ENCODE measurements around the gene NFATC3.

The NFATC3 gene

GRCh38 chr16:68079376-68079625, 5.9 kb upstream of the NFATC3 start:
- TF ChIP-seq PAX5 (IDR thresholded peaks at IDR 0.05; ENCODE audit: insufficient read depth, low read length, severe bottlenecking) (no peak), TAF1 (IDR thresholded peaks at IDR 0.05; ENCODE audit: low read depth, low read length) (no peak), SPI1 (IDR thresholded peaks at IDR 0.05; ENCODE audit: low read depth, low read length) (no peak), POU2F2 (IDR thresholded peaks at IDR 0.05; ENCODE audit: low read depth, low read length) (no peak), POLR2A (IDR thresholded peaks at IDR 0.05; ENCODE audit: low read depth, low read length) (no peak), POLR2AphosphoS5 (IDR thresholded peaks at IDR 0.05; ENCODE audit: low read depth, low read length) (no peak)
- no peak for DNase-seq (ENCODE audit: insufficient read length, low spot score)
- FAIRE-seq, result no peak

- no peak for TF ChIP-seq POU2F2 (IDR thresholded peaks at IDR 0.05; ENCODE audit: low read depth, low read length)
- TF ChIP-seq PAX5 (IDR thresholded peaks at IDR 0.05; ENCODE audit: insufficient read depth, low read length, severe bottlenecking), result no peak
- no peak for TF ChIP-seq TAF1 (IDR thresholded peaks at IDR 0.05; ENCODE audit: low read depth, low read length)
- TF ChIP-seq POLR2A (IDR thresholded peaks at IDR 0.05; ENCODE audit: low read depth, low read length), result 0 out of 2 replicates have a peak, but pooled peaks have one; percentile 22
- peak; percentile 46 for TF ChIP-seq SPI1 (IDR thresholded peaks at IDR 0.05; ENCODE audit: low read depth, low read length)
- TF ChIP-seq POLR2AphosphoS5 (IDR thresholded peaks at IDR 0.05; ENCODE audit: low read depth, low read length), result no peak
- FAIRE-seq, result peak; percentile 72
- DNase-seq (ENCODE audit: insufficient read length, low spot score), result no peak
Observed at GRCh38 chr16:68079626-68080344, 5.4 kb upstream of the NFATC3 start.

- TF ChIP-seq POU2F2 (IDR thresholded peaks at IDR 0.05; ENCODE audit: low read depth, low read length), result no peak
- no peak for TF ChIP-seq POLR2A (IDR thresholded peaks at IDR 0.05; ENCODE audit: low read depth, low read length)
- TF ChIP-seq PAX5 (IDR thresholded peaks at IDR 0.05; ENCODE audit: insufficient read depth, low read length, severe bottlenecking), result no peak
- TF ChIP-seq POLR2AphosphoS5 (IDR thresholded peaks at IDR 0.05; ENCODE audit: low read depth, low read length), result no peak
- TF ChIP-seq SPI1 (IDR thresholded peaks at IDR 0.05; ENCODE audit: low read depth, low read length), result no peak
- DNase-seq (ENCODE audit: insufficient read length, low spot score) (no peak), FAIRE-seq (no peak)
Observed at GRCh38 chr16:68081861-68082628, 3.1 kb upstream of the NFATC3 start.

GRCh38 chr16:68082629-68083238, 2.4 kb upstream of the NFATC3 start:
- TF ChIP-seq PAX5 (IDR thresholded peaks at IDR 0.05; ENCODE audit: insufficient read depth, low read length, severe bottlenecking) (no peak), SPI1 (IDR thresholded peaks at IDR 0.05; ENCODE audit: low read depth, low read length) (no peak), POLR2A (IDR thresholded peaks at IDR 0.05; ENCODE audit: low read depth, low read length) (no peak), TAF1 (IDR thresholded peaks at IDR 0.05; ENCODE audit: low read depth, low read length) (no peak), POLR2AphosphoS5 (IDR thresholded peaks at IDR 0.05; ENCODE audit: low read depth, low read length) (no peak)
- DNase-seq (ENCODE audit: insufficient read length, low spot score) (no peak), FAIRE-seq (no peak)

GRCh38 chr16:68083239-68083781, 1.9 kb upstream of the NFATC3 start:
- no peak for DNase-seq (ENCODE audit: insufficient read length, low spot score)
- TF ChIP-seq PAX5 (IDR thresholded peaks at IDR 0.05; ENCODE audit: insufficient read depth, low read length, severe bottlenecking), result no peak
- TF ChIP-seq POU2F2 (IDR thresholded peaks at IDR 0.05; ENCODE audit: low read depth, low read length), result no peak
- no peak for TF ChIP-seq SPI1 (IDR thresholded peaks at IDR 0.05; ENCODE audit: low read depth, low read length)
- no peak for TF ChIP-seq TAF1 (IDR thresholded peaks at IDR 0.05; ENCODE audit: low read depth, low read length)
- no peak for TF ChIP-seq POLR2A (IDR thresholded peaks at IDR 0.05; ENCODE audit: low read depth, low read length)
- no peak for TF ChIP-seq POLR2AphosphoS5 (IDR thresholded peaks at IDR 0.05; ENCODE audit: low read depth, low read length)
- FAIRE-seq, result no peak

- no peak for FAIRE-seq
- no peak for DNase-seq (ENCODE audit: insufficient read length, low spot score)
- no peak for TF ChIP-seq POLR2AphosphoS5 (IDR thresholded peaks at IDR 0.05; ENCODE audit: low read depth, low read length)
- TF ChIP-seq SPI1 (IDR thresholded peaks at IDR 0.05; ENCODE audit: low read depth, low read length), result peak; percentile 74
Observed at GRCh38 chr16:68083861-68084503, 1.2 kb upstream of the NFATC3 start.

GRCh38 chr16:68084504-68085258, 489 bp upstream of the NFATC3 start:
- peak; percentile 79 for TF ChIP-seq POLR2A (IDR thresholded peaks at IDR 0.05; ENCODE audit: low read depth, low read length)
- TF ChIP-seq TAF1 (IDR thresholded peaks at IDR 0.05; ENCODE audit: low read depth, low read length), result peak; percentile 64; the same call in 1 of the 2 replicates
- peak; percentile 86 for TF ChIP-seq POLR2AphosphoS5 (IDR thresholded peaks at IDR 0.05; ENCODE audit: low read depth, low read length)
- TF ChIP-seq POU2F2 (IDR thresholded peaks at IDR 0.05; ENCODE audit: low read depth, low read length), result peak; percentile 35; the same call in 1 of the 2 replicates
- no peak for TF ChIP-seq SPI1 (IDR thresholded peaks at IDR 0.05; ENCODE audit: low read depth, low read length)
- no peak for TF ChIP-seq PAX5 (IDR thresholded peaks at IDR 0.05; ENCODE audit: insufficient read depth, low read length, severe bottlenecking)
- FAIRE-seq (no peak), DNase-seq (ENCODE audit: insufficient read length, low spot score) (peak; percentile 81)

GRCh38 chr16:68086336-68086841, 1.2 kb downstream of the NFATC3 start:
- TF ChIP-seq POLR2A (IDR thresholded peaks at IDR 0.05; ENCODE audit: low read depth, low read length) (no peak), PAX5 (IDR thresholded peaks at IDR 0.05; ENCODE audit: insufficient read depth, low read length, severe bottlenecking) (no peak), POLR2AphosphoS5 (IDR thresholded peaks at IDR 0.05; ENCODE audit: low read depth, low read length) (no peak), POU2F2 (IDR thresholded peaks at IDR 0.05; ENCODE audit: low read depth, low read length) (no peak), TAF1 (IDR thresholded peaks at IDR 0.05; ENCODE audit: low read depth, low read length) (no peak), SPI1 (IDR thresholded peaks at IDR 0.05; ENCODE audit: low read depth, low read length) (no peak)
- FAIRE-seq, result no peak
- DNase-seq (ENCODE audit: insufficient read length, low spot score), result no peak

All from GM12891 (cell line).